Measurements from ENCODE around the gene RAI14. TPM values are rescaled to one million over a fixed set of nuclear protein-coding genes. Genes with fewer than 3 reads are reported as not detected.

The RAI14 gene
- total RNA-seq, 2 donors from 2014 or later: 25.7 to 27.5 TPM

- ATAC-seq (no peak), DNase-seq (no peak)
- TF ChIP-seq CTCF (IDR thresholded peaks at IDR 0.05) (no peak), POLR2A (IDR thresholded peaks at IDR 0.05) (no peak)
- Histone ChIP-seq H3K9me3 (no peaks in the 10 kb centered on the region), H3K36me3 (replicated peaks in 1 of 2; ENCODE audit: insufficient read depth in 1 of 2, low read depth in 2 of 2) (no peaks in the 10 kb centered on the region), H3K4me1 (no peaks in the 10 kb centered on the region), H3K27ac (no peak overlapping the region), H3K4me3 (no peak overlapping the region), H3K27me3 (no peaks in the 10 kb centered on the region)
- intact Hi-C loops (cut with DNase I): no loop called here
- WGBS, 2 donors: 89 to 93% methylated on average over 2 of the region's 2 CpGs
Measured at GRCh38 chr5:34865091-34865490, 209.0 kb downstream of the RAI14 start.

- Histone ChIP-seq H3K9me3 (no peaks in the 10 kb centered on the region), H3K4me1 (no peaks in the 10 kb centered on the region), H3K36me3 (replicated peaks in 1 of 2; ENCODE audit: insufficient read depth in 1 of 2, low read depth in 2 of 2) (no peaks in the 10 kb centered on the region), H3K4me3 (no peak overlapping the region), H3K27ac (no peak overlapping the region), H3K27me3 (no peaks in the 10 kb centered on the region)
- TF ChIP-seq CTCF (IDR thresholded peaks at IDR 0.05): no peak
- no peak for TF ChIP-seq POLR2A (IDR thresholded peaks at IDR 0.05)
- DNase-seq (no peak), ATAC-seq (no peak)
- 70 to 79% methylated on average over 3 of the region's 3 CpGs for WGBS, 2 donors
- intact Hi-C loops (cut with DNase I): no loop called here
Measured at GRCh38 chr5:34866989-34867471, 210.9 kb downstream of the RAI14 start.

GRCh38 chr5:34867660-34868059 is 211.5 kb downstream of the RAI14 start:
- no peaks in the 10 kb centered on the region for H3K4me1 ChIP-seq
- no peak overlapping the region for H3K4me3 ChIP-seq
- intact Hi-C loops (cut with DNase I): no loop called here
- TF ChIP-seq POLR2A (IDR thresholded peaks at IDR 0.05) (no peak), CTCF (IDR thresholded peaks at IDR 0.05) (no peak)
- DNase-seq (no peak), ATAC-seq (no peak)
- 88 to 94% methylated on average over 3 of the region's 3 CpGs for WGBS, 2 donors
- no peaks in the 10 kb centered on the region for H3K36me3 ChIP-seq (replicated peaks in 1 of 2; ENCODE audit: insufficient read depth in 1 of 2, low read depth in 2 of 2)
- H3K27ac ChIP-seq: no peak overlapping the region
- no peaks in the 10 kb centered on the region for H3K9me3 ChIP-seq
- H3K27me3 ChIP-seq: no peaks in the 10 kb centered on the region

GRCh38 chr5:34868791-34869190 is 212.7 kb downstream of the RAI14 start:
- intact Hi-C loops (cut with DNase I): no loop called here
- H3K27ac ChIP-seq: no peak overlapping the region
- H3K4me1 ChIP-seq: no peaks in the 10 kb centered on the region
- H3K27me3 ChIP-seq: no peaks in the 10 kb centered on the region
- no peak for TF ChIP-seq CTCF (IDR thresholded peaks at IDR 0.05)
- TF ChIP-seq POLR2A (IDR thresholded peaks at IDR 0.05): no peak
- H3K4me3 ChIP-seq: no peak overlapping the region
- DNase-seq (no peak), ATAC-seq (no peak)
- WGBS, 2 donors: 85 to 95% methylated on average over 1 of the region's 1 CpG
- H3K36me3 ChIP-seq (replicated peaks in 1 of 2; ENCODE audit: insufficient read depth in 1 of 2, low read depth in 2 of 2): no peaks in the 10 kb centered on the region
- H3K9me3 ChIP-seq: no peaks in the 10 kb centered on the region

GRCh38 chr5:34869256-34869655 is 213.1 kb downstream of the RAI14 start:
- no peaks in the 10 kb centered on the region for H3K9me3 ChIP-seq
- DNase-seq (no peak), ATAC-seq (no peak)
- intact Hi-C loops (cut with DNase I): no loop called here
- no peaks in the 10 kb centered on the region for H3K27me3 ChIP-seq
- no peaks in the 10 kb centered on the region for H3K36me3 ChIP-seq (replicated peaks in 1 of 2; ENCODE audit: insufficient read depth in 1 of 2, low read depth in 2 of 2)
- no peaks in the 10 kb centered on the region for H3K4me1 ChIP-seq
- 50 to 79% methylated on average over 1 of the region's 1 CpG for WGBS, 2 donors
- no peak overlapping the region for H3K27ac ChIP-seq
- no peak overlapping the region for H3K4me3 ChIP-seq
- TF ChIP-seq CTCF (IDR thresholded peaks at IDR 0.05): no peak

All from body of pancreas (tissue), 4 donors.